Vagina (tissue), 2 donors: ENCODE results near the gene LRRC47.

ENCODE experiments used
- CTCF ChIP-seq, 3 experiments: fragments of 450-650 bp in 2 of 3; fragments of 200-600 bp in 1 of 3; sonication (generic) in 1 of 3; IDR thresholded peaks; one replicate each; pipeline ENCODE4 v1.5.1; 2017 to 2019; ENCODE audit warnings: antibody characterized with exemption in 3 of 3, mild to moderate bottlenecking in 2 of 3, moderate library complexity in 2 of 3
- POLR2AphosphoS5 ChIP-seq, 2 donors: sonication (generic); formaldehyde crosslinking; IDR thresholded peaks; one replicate each; pipeline ENCODE4 v1.9.0; 2017; ENCODE audit warnings: antibody characterized with exemption in 2 of 2, mild to moderate bottlenecking in 2 of 2, low read depth in 1 of 2; ENCODE audit not compliant: insufficient read depth in 1 of 2

- no peak for TF ChIP-seq CTCF (IDR thresholded peaks at IDR 0.05)
- no peak for TF ChIP-seq POLR2AphosphoS5 (IDR thresholded peaks at IDR 0.05; ENCODE audit: insufficient read depth in 1 of 2, low read depth in 1 of 2)
Observed at GRCh38 chr1:3742439-3743298, 53.6 kb downstream of the LRRC47 start.
